Activated CD4-positive, alpha-beta T cell treated with anti-CD3 and anti-CD28 coated beads for 36 hours (primary cell): ENCODE results near the gene OR6N2. TPM values are rescaled to one million over a fixed set of nuclear protein-coding genes. Genes with fewer than 3 reads are reported as not detected.
A peak's percentile ranks its signal among the peaks of the same experiment; 100 is the strongest.

ENCODE experiments used
- ATAC-seq: fragments of 200-7000 bp; cut with Tn5 transposase; one replicate; pipeline ENCODE4 v1.10.0; 2021; ENCODE audit warnings: mild to moderate bottlenecking, moderate library complexity
- CTCF ChIA-PET: fragments of 350-600 bp; sonication (Branson Sonifier 250); formaldehyde crosslinking; loops from one replicate; lab custom pipeline; 2021; ENCODE audit warnings: antibody characterized with exemption; lab: Charles Lee
- POLR2A ChIA-PET: fragments of 350-600 bp; sonication (Branson Sonifier 250); formaldehyde crosslinking; loops from one replicate; lab custom pipeline; 2021; ENCODE audit warnings: antibody characterized with exemption, inconsistent platforms; lab: Charles Lee
- DNase-seq: peaks from one replicate; pipeline ENCODE4 v3.0.0-alpha.2; 2020
- H3K27ac Mint-ChIP-seq: one replicate; pipeline ENCODE4 v1.8.0; 2021; ENCODE audit warnings: mixed read lengths
- H3K27me3 Mint-ChIP-seq: one replicate; pipeline ENCODE4 v1.8.0; 2021; ENCODE audit warnings: mixed read lengths
- H3K36me3 Mint-ChIP-seq: one replicate; pipeline ENCODE4 v1.8.0; 2021; ENCODE audit warnings: low read depth, mixed read lengths
- H3K4me1 Mint-ChIP-seq: one replicate; pipeline ENCODE4 v1.8.0; 2021; ENCODE audit warnings: mixed read lengths
- H3K4me3 Mint-ChIP-seq: one replicate; pipeline ENCODE4 v1.8.0; 2021; ENCODE audit warnings: mild to moderate bottlenecking, moderate library complexity, mixed read lengths
- H3K9me3 Mint-ChIP-seq: one replicate; pipeline ENCODE4 v1.8.0; 2021; ENCODE audit warnings: low read depth, mixed read lengths
- intact Hi-C, 2 experiments: fragments of 100-400 bp; cut with DNase I in 1 of 2; cut with micrococcal nuclease in 1 of 2; formaldehyde crosslinking; loops; one replicate each; pipeline versions ENCODE4 v1.14.2 to v1.15.1; 2022 to 2024; cut with DNase I, micrococcal nuclease
- total RNA-seq, 2 experiments: library from RNA; stranded (reverse); gene quantifications; one replicate each; pipeline ENCODE4 v1.2.3, GENCODE V29; 2021

OR6N2 gene, protein sequence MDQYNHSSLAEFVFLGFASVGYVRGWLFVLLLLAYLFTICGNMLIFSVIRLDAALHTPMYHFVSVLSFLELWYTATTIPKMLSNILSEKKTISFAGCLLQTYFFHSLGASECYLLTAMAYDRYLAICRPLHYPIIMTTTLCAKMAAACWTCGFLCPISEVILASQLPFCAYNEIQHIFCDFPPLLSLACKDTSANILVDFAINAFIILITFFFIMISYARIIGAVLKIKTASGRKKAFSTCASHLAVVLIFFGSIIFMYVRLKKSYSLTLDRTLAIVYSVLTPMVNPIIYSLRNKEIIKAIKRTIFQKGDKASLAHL
- not detected for total RNA-seq

DNA sequence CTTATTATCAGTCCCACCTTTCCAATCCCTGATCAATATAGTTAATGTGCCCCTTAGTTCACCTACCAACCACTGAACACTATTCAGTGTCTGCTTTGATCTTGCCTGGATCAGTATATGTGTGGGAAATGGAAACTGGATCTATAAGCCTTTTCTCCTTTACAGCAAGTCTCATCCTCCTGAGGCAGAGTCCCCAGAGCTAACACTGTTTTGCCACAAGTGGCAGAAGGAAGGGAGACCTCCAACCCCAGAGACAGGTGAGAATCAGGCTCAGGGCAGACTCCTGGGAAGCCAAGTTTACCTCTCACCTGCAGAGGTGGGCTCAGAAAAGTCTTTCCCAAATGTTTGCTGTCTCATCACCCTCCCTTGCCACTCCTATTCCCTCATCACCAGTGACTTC lies at the start of gene OR6N2:
Gene OR6N2 (minus strand): TSS at position 101 of the 400 bp plus-strand sequence. CDS start 3,569 bp downstream, outside the sequence.
- intact Hi-C loops: loop anchor here in 1 of 2 experiments (2.0 kb wide), 1 partner anchor 20 kb away; no protein-coding TSS in a partner anchor
- H3K9me3 Mint-ChIP-seq: no peaks in the 10 kb centered on the region
- DNase-seq (no peak), ATAC-seq (no peak)
- H3K27me3 Mint-ChIP-seq: peaks cover 8% of the 10 kb centered on the region
- no peak within 1 kb of the TSS for H3K4me3 Mint-ChIP-seq
- ChIA-PET CTCF (no interaction called here), POLR2A (no interaction called here)
- H3K36me3 Mint-ChIP-seq: no peaks in the 10 kb centered on the region
- no peak within 1 kb of the TSS for H3K27ac Mint-ChIP-seq
- no peaks in the 10 kb centered on the region for H3K4me1 Mint-ChIP-seq

DNA sequence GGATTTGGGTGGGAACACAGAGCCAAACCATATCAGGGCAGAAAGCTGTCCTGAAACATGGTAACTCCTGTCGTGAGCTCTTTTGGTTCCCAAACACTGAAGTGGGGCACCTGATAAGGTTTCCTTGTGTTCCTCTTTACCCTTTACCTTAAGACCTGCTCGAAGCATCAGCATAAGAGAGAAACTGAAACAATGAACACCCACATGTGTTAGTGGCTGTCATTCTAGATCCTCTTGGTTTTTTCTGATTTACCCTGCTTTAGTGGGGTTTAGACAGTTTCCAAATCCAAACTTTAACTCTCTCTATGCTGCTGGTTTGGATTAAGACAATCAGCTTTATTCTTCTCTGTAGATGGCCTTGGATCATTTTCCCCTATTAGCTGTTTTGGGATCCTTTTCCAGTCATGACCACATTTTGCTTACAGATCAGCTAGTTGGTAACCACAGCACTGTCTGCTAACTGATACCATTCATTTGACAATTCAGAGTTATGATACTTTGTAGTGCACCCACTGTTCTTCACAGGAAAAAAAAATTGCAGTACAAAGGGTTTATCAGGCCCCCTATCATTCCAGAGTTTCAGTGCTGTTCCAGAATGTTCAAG lies 49.2 kb upstream of the OR6N2 start:
- peaks cover 2% of the 10 kb centered on the region for H3K27me3 Mint-ChIP-seq

DNA sequence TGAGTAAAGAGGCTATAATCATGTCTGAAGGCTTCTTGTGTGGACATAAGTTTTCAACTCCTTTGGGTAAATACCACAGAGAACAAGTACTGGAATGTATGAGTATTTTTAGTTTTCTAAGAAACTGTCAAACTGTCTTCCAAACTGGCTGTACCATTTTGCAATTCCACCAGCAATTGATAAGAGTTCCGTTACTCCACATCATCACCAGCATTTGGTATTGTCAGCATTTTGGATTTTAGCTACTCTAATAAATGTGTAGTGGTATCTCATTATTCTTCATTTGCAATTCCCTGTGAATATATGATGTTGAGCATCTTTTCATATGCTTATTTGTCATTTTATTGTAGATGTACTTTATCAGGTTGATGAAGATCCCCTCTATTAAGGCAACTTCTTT lies 40.7 kb upstream of the OR6N2 start:
- Mint-ChIP-seq H3K4me3 (no peak overlapping the region), H3K4me1 (peaks cover 17% of the 10 kb centered on the region), H3K36me3 (no peaks in the 10 kb centered on the region), H3K27me3 (peaks cover 3% of the 10 kb centered on the region), H3K9me3 (no peaks in the 10 kb centered on the region), H3K27ac (no peak overlapping the region)
- intact Hi-C loops: no loop called here
- ChIA-PET POLR2A (no interaction called here), CTCF (no interaction called here)
- DNase-seq (no peak), ATAC-seq (no peak)

More for the DNA sequence above, 49.2 kb upstream of the OR6N2 start:
- Mint-ChIP-seq H3K4me1 (peaks cover 19% of the 10 kb centered on the region), H3K27ac (no peak overlapping the region), H3K4me3 (no peak overlapping the region), H3K36me3 (peaks cover 3% of the 10 kb centered on the region), H3K9me3 (peaks cover 6% of the 10 kb centered on the region)
- DNase-seq (no peak), ATAC-seq (peak; percentile 74)
- POLR2A ChIA-PET: no interaction called here
- intact Hi-C loops: loop anchor here in 1 of 2 experiments (5.0 kb wide), 1 partner anchor 137 kb away; no protein-coding TSS in a partner anchor
- CTCF ChIA-PET: interaction anchor here (0.9 kb wide), 1 partner anchor 167 kb away, joined by 3 read pairs; no protein-coding TSS in a partner anchor

DNA sequence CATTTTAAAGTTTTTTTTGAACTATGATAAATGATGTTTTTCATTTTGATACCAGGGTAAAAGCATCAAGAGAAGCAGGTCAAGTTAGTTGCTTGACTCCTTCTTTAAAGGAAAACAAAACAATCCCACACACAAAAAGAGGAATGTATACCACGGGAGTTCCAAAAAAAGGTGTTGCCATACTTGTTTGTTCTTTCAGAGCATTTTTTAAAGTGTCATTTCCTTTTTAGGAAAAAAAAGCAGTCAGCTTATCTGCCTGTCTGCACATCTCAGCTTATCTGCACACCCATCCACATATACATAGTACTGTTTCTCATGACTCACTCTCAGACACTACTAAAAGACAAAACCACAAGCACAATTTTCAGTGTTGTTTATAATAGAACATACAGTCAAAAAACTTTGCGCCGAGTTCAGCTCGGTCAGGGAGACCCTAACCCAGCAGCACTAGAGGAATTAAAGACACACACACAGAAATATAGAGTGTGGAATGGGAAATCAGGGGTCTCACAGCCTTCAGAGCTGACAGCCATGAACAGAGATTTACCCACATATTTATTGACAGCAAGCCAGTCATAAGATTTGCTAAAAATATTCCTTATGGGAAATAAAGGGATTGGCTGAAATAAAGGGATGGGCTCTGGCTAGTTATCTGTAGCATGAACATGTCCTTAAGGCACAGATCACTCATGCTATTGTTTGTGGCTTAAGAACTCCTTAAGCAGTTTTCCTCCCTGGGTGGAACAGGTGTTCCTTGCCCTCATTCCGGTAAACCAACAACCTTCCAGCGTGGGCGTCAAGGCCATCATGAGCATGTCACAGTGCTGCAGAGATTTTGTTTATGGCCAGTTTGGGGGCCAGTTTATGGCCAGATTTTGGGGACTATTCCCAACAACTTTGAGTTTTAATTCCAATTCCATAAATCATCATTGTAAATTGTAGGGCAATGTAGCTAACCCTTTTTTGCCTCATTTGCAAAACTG lies 38.7 kb upstream of the OR6N2 start:
- H3K9me3 Mint-ChIP-seq: no peaks in the 10 kb centered on the region
- CTCF ChIA-PET: interaction anchor here (1.1 kb wide), 1 partner anchor 178 kb away, joined by 3 read pairs; no protein-coding TSS in a partner anchor
- DNase-seq: peak; percentile 21
- ATAC-seq: peak; percentile 99
- peaks cover 17% of the 10 kb centered on the region for H3K4me1 Mint-ChIP-seq
- POLR2A ChIA-PET: interaction anchor here (0.5 to 1.1 kb wide), 2 partner anchors 13 to 190 kb away, joined by 3 to 4 read pairs; partner anchors contain the start of gene IFI16
- H3K4me3 Mint-ChIP-seq: no peak overlapping the region
- peaks cover 3% of the 10 kb centered on the region for H3K27me3 Mint-ChIP-seq
- peak overlapping the region; percentile 34 for H3K27ac Mint-ChIP-seq
- H3K36me3 Mint-ChIP-seq: no peaks in the 10 kb centered on the region
- intact Hi-C loops: loop anchor here in 1 of 2 experiments (5.0 kb wide), 1 partner anchor 188 kb away; the partner anchor contains the start of gene IFI16

DNA sequence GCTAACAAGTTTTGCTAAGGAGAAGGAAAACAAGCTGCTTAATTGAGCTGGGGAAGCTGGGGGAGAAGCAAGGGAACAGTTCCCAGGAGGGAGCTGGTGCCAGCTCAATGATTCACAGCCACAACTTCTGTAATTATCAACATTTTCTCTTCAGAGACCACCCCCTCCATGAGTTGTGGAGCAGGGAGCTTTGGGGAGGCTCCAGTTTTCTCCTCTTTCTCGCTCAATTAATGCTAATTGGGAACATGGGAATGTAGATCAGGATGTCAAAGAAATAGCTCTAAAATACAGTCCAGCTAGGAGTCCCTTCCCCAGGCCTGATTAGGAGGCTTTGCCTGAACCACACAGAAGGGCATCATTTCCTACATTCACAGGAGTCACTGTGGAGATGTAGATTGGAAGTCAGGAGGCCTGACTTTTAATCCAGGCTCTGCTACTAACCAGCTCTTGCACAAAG lies 38.0 kb upstream of the OR6N2 start:
- intact Hi-C loops: loop anchor here in 1 of 2 experiments (5.0 kb wide), 1 partner anchor 188 kb away; the partner anchor contains the start of gene IFI16
- ATAC-seq (no peak), DNase-seq (no peak)
- Mint-ChIP-seq H3K27me3 (peaks cover 3% of the 10 kb centered on the region), H3K27ac (peak overlapping the region; percentile 34), H3K9me3 (no peaks in the 10 kb centered on the region), H3K4me1 (peaks cover 17% of the 10 kb centered on the region), H3K36me3 (no peaks in the 10 kb centered on the region), H3K4me3 (no peak overlapping the region)
- POLR2A ChIA-PET: interaction anchor here (1.1 kb wide), 1 partner anchor 191 kb away, joined by 3 read pairs; the partner anchor contains the start of gene IFI16
- CTCF ChIA-PET: interaction anchor here (1.1 kb wide), 1 partner anchor 179 kb away, joined by 3 read pairs; no protein-coding TSS in a partner anchor

DNA sequence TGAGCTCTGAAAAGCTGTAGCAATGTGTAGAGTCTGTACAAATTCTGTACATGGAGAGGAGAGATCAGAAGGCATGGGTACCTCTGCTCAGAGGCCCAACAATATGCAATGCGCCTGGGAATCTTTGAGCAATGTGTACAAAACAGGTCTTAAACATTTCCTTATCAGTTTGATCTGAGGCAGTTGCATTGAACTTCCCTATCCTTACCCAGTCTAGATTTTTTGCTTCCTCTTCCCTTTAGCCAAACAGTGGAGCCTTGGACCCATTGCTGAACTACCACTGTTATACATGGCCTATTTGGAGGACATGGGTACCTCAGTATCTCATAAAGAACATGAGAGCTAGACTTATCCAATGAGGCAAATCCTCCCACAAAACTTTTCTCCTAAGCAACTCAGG lies 37.6 kb upstream of the OR6N2 start:
- Mint-ChIP-seq H3K4me1 (peaks cover 17% of the 10 kb centered on the region), H3K9me3 (no peaks in the 10 kb centered on the region), H3K27me3 (peaks cover 3% of the 10 kb centered on the region), H3K4me3 (no peak overlapping the region), H3K27ac (peak overlapping the region; percentile 26), H3K36me3 (no peaks in the 10 kb centered on the region)
- POLR2A ChIA-PET: no interaction called here
- CTCF ChIA-PET: interaction anchor here (1.1 kb wide), 1 partner anchor 179 kb away, joined by 3 read pairs; no protein-coding TSS in a partner anchor
- DNase-seq (no peak), ATAC-seq (no peak)
- intact Hi-C loops: loop anchor here in 1 of 2 experiments (5.0 kb wide), 1 partner anchor 189 kb away; the partner anchor contains the start of gene IFI16

DNA sequence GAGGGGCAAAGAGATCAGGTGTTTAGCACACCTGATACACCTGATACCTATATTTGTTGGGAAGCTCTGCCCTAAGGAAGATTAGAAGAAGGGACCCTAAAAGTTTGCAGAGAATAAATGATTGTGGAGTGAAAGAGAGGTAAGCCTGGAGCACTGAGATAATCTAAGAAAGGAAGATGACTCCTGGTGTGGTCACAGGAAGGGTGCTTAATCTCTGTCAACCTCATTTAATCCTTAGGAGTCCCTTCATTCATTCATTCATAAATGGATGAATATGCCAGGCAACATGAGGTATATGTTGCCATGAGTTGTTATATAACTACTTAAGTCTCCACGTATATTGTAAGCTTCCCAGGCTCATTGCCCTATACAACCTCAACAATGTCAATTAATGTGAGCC lies 34.0 kb upstream of the OR6N2 start:
- intact Hi-C loops: loop anchor here in 1 of 2 experiments (5.0 kb wide), 1 partner anchor 192 kb away; the partner anchor contains the start of gene IFI16
- Mint-ChIP-seq H3K27me3 (no peaks in the 10 kb centered on the region), H3K4me1 (peaks cover 15% of the 10 kb centered on the region), H3K27ac (no peak overlapping the region), H3K4me3 (no peak overlapping the region), H3K9me3 (no peaks in the 10 kb centered on the region), H3K36me3 (no peaks in the 10 kb centered on the region)
- no peak for ATAC-seq
- ChIA-PET POLR2A (no interaction called here), CTCF (no interaction called here)
- no peak for DNase-seq

DNA sequence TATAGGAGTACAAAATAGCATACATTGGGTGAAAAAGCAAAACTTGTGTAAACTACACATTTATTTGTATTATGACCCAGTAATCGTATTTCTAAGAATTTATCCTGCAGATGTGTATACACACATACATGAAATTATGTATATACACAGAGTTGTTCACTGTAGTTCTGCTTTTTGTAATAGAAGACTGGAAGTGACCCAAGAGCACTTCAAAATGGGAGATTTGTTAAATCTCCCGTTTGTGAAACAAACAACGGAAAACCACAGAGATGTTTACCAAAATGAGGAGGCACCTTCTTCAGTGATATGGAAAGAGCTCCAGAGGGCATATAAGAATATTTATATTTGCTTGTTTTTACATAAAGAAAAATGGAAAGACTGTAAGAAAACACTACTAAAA lies 32.2 kb upstream of the OR6N2 start:
- ATAC-seq (no peak), DNase-seq (no peak)
- ChIA-PET CTCF (no interaction called here), POLR2A (no interaction called here)
- H3K4me3 Mint-ChIP-seq: no peak overlapping the region
- intact Hi-C loops: no loop called here
- no peaks in the 10 kb centered on the region for H3K27me3 Mint-ChIP-seq
- H3K9me3 Mint-ChIP-seq: no peaks in the 10 kb centered on the region
- H3K36me3 Mint-ChIP-seq: no peaks in the 10 kb centered on the region
- no peaks in the 10 kb centered on the region for H3K4me1 Mint-ChIP-seq
- H3K27ac Mint-ChIP-seq: no peak overlapping the region

DNA sequence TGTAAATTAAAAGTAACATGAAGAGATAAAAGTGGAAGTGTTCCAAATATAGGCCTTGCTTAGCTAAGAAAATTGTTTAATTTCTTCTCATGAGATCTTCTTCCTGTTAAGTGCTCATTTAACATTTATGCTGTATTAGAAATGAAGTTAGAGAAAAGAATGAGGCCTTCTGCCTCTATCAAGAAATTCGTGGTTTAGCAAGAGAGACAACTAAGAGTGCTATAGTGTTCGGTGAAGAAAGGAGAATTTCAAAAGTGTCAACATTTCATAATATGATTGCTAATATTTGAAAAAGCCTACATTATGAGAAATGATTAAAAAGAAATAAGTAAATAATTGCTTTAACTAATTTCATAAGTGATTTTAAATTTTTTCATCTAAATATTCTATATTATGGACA lies 31.3 kb upstream of the OR6N2 start:
- ChIA-PET POLR2A (no interaction called here), CTCF (no interaction called here)
- DNase-seq: no peak
- Mint-ChIP-seq H3K27ac (no peak overlapping the region), H3K4me1 (no peaks in the 10 kb centered on the region), H3K36me3 (no peaks in the 10 kb centered on the region), H3K27me3 (peaks cover 5% of the 10 kb centered on the region), H3K4me3 (no peak overlapping the region), H3K9me3 (no peaks in the 10 kb centered on the region)
- intact Hi-C loops: no loop called here
- ATAC-seq: no peak

DNA sequence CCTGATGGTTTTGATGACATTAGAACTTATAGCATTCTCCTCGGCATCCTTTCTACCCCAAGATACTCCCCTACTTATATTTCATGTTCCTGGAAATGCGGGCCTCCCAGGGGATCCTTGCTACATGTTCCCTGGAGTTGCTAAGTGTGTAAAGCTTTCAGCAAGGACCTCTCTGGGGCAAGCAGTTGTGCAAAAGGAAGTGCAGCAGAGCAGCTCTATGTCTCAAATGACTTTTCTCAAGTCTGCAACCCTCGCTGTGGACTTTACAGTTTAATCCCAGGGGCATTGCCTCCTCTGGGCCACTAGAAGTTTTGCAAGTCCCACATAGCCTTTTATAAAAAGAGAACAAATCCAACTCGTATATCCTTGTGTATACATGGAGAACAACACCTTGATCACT lies 29.3 kb upstream of the OR6N2 start:
- Mint-ChIP-seq H3K4me1 (no peaks in the 10 kb centered on the region), H3K27me3 (peaks cover 6% of the 10 kb centered on the region), H3K4me3 (no peak overlapping the region), H3K27ac (no peak overlapping the region), H3K9me3 (no peaks in the 10 kb centered on the region), H3K36me3 (no peaks in the 10 kb centered on the region)
- ChIA-PET POLR2A (no interaction called here), CTCF (no interaction called here)
- DNase-seq (no peak), ATAC-seq (no peak)
- intact Hi-C loops: no loop called here
